Measurements from ENCODE around the gene DEFB121.

Gene DEFB121

DNA sequence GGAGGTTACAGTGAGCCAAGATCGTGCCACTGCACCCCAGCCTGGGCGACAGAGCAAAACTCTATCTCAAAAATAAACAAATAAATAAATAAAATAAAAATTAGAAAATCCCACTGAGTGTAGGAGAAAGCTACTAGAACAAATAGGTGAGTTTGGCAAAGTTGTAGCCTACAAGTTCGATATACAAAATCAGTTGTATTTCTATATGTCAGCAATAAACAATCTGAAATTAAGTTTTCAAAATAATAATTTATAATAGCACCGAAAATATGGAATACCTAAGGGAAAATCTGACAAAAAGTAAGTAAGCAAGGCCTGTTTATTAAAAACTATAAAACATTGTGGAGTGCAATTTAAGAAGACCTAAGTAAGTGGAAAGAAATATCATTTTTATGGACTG is 42.7 kb downstream of the DEFB121 start:
- no peak for DNase-seq (ENCODE audit: low read depth)

DNA sequence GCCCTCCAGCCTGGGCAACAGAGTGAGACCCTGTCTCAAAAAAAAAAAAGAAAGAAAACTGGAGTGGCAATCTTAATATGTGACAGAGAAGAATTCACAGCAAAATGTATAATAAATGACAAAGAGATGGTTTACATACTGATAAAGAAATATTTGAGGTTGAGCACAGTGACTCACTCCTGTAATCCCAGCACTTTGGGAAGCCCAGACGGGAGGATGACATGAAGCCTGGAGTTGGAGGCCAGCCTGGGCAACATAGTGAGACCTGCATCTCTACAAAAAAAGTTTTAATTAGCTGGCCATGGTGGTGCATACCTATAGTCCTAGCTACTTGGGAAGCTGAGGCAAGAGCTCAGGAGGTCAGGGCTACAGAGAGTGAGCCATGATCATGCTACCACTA is 50.0 kb downstream of the DEFB121 start:
- no peak for DNase-seq (ENCODE audit: low read depth)
